Caco-2 (cell line): ENCODE measurements around the gene VAPB. TPM values are rescaled to one million over a fixed set of nuclear protein-coding genes. Genes with fewer than 3 reads are reported as not detected.
A peak's percentile ranks its signal among the peaks of the same experiment; 100 is the strongest.

Experiments
- BruUV-seq: library from RNA; stranded (reverse); fragments of 400-500 nt; replicated peaks from 2 replicates; lab custom pipeline; 2021; lab: Mats Ljungman, UMichigan
- CTCF ChIA-PET: fragments of 300-600 bp; sonication (Branson Sonifier 250); formaldehyde crosslinking; loops from one replicate; lab custom pipeline; 2022; ENCODE audit warnings: antibody characterized with exemption; lab: Charles Lee
- POLR2A ChIA-PET: fragments of 300-600 bp; sonication (Branson Sonifier 250); formaldehyde crosslinking; loops from one replicate; lab custom pipeline; 2022; ENCODE audit warnings: antibody characterized with exemption; lab: Charles Lee
- DNase-seq, 2 experiments: peaks; one replicate each; pipeline versions ENCODE4 v3.0.0 to v3.0.0-alpha.2; 2020 to 2022
- H3K27me3 ChIP-seq: replicated peaks from 2 replicates; pipeline ENCODE4 v1.6.0; 2011; ENCODE audit warnings: low read length; ENCODE audit not compliant: control insufficient read depth, insufficient read depth
- H3K36me3 ChIP-seq: 2 replicates; pipeline ENCODE4 v1.5.1; 2011; ENCODE audit warnings: low read length; ENCODE audit not compliant: control insufficient read depth, insufficient read depth
- H3K4me1 ChIP-seq: fragments of 250-450 bp; sonication (Bioruptor Pico); 2 replicates; pipeline ENCODE4 v1.5.1; 2020; ENCODE audit warnings: mild to moderate bottlenecking
- H3K4me3 ChIP-seq: 2 replicates; pipeline ENCODE4 v1.5.1; 2011; ENCODE audit warnings: low read depth, mild to moderate bottlenecking, control low read depth, low read length
- H3K9me3 ChIP-seq: fragments of 250-450 bp; sonication (Bioruptor Pico); 2 replicates; pipeline ENCODE4 v1.5.1; 2020; ENCODE audit warnings: mild to moderate bottlenecking, moderate library complexity
- H3K27ac Mint-ChIP-seq: one replicate; pipeline ENCODE4 v1.8.0; 2022; ENCODE audit warnings: mixed read lengths; ENCODE audit not compliant: unreplicated experiment
- H3K27me3 Mint-ChIP-seq: one replicate; pipeline ENCODE4 v1.8.0; 2022; ENCODE audit warnings: mixed read lengths; ENCODE audit not compliant: insufficient read depth, unreplicated experiment
- H3K36me3 Mint-ChIP-seq: one replicate; pipeline ENCODE4 v1.8.0; 2022; ENCODE audit warnings: mild to moderate bottlenecking, mixed read lengths; ENCODE audit not compliant: insufficient read depth, unreplicated experiment
- H3K4me1 Mint-ChIP-seq: one replicate; pipeline ENCODE4 v1.8.0; 2022; ENCODE audit warnings: low read depth, mixed read lengths; ENCODE audit not compliant: unreplicated experiment
- H3K4me3 Mint-ChIP-seq: one replicate; pipeline ENCODE4 v1.8.0; 2022; ENCODE audit warnings: mild to moderate bottlenecking, moderate library complexity, mixed read lengths; ENCODE audit not compliant: unreplicated experiment
- H3K9me3 Mint-ChIP-seq: one replicate; pipeline ENCODE4 v1.8.0; 2022; ENCODE audit warnings: mixed read lengths; ENCODE audit not compliant: unreplicated experiment
- intact Hi-C: fragments of 100-400 bp; cut with micrococcal nuclease; formaldehyde crosslinking; loops from one replicate; pipeline ENCODE4 v1.10.0; 2022; ENCODE audit not compliant: unreplicated experiment
- total RNA-seq: library from RNA; stranded (reverse); gene quantifications from 2 replicates; pipeline ENCODE4 v1.2.3, GENCODE V29; 2022
- TF ChIP-seq, protein P1 (sequence below), 2 experiments: fragments of 200-600 bp in 1 of 2; IDR thresholded peaks; 1 replicate in 1 of 2; 2 replicates in 1 of 2; pipeline versions ENCODE4 v1.5.1 to v1.8.0; 2011 to 2022; ENCODE audit warnings: antibody characterized with exemption in 1 of 2, control low read depth in 1 of 2, inconsistent platforms in 1 of 2, low read depth in 1 of 2, low read length in 1 of 2, mild to moderate bottlenecking in 1 of 2, moderate library complexity in 1 of 2; ENCODE audit not compliant: insufficient read depth in 1 of 2, severe bottlenecking in 1 of 2, unreplicated experiment in 1 of 2

VAPB gene
- total RNA-seq, 1 experiment from 2014 or later: 186 TPM

DNA sequence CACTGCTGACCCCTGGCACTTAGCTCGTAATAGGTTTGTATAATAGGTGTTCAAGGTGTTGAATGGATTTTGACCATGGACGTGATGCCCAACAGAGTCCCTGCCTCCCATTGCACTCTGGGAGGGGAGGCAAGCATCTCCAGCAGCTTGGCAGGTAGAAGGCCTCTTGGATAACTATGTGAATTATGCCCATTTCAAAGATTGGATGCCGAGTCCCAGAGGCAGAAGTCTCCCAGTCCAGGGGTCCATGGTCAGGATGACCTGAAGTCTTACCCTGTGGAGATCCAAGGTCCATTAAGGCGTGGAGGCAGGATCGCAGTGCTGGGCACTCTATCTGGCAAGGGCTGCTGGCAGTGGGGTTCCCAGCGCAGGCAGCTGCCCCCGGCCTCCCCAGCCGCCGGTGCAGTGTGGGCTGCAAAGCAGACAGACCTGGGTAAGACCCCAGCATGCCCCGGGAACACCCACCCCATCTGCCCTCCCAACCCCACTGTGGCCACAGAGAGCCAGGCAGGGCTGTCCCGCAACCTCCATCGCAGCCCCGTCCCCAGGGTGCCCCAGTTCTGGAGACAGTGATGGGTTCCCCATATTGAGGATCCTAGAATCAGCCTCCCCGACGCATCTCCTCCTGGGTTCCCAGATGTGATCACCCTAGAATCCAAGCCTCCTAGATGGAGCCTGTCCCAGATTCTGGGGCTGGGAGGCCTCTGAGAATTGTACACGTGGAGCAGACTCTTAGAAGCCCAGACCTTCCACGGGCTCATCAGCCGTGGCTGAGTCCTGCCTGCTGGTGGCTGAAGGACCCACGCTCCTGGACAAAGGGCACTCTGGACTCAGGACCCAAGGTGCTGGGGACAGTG lies 81.5 kb downstream of the VAPB start:
- H3K9me3 ChIP-seq: no peaks in the 10 kb centered on the region
- ChIA-PET CTCF (interaction anchor here (1.1 kb wide), 1 partner anchor 223 kb away, joined by 3 read pairs; no protein-coding TSS in a partner anchor), POLR2A (no interaction called here)
- H3K36me3 ChIP-seq: no peaks in the 10 kb centered on the region
- Mint-ChIP-seq H3K4me3 (no peak overlapping the region), H3K27ac (no peak overlapping the region), H3K36me3 (no peaks in the 10 kb centered on the region), H3K27me3 (no peaks in the 10 kb centered on the region), H3K4me1 (no peaks in the 10 kb centered on the region), H3K9me3 (no peaks in the 10 kb centered on the region)
- intact Hi-C loops: loop anchor here (10.0 kb wide), 1 partner anchor 364 kb away; no protein-coding TSS in a partner anchor
- no peak overlapping the region for H3K4me3 ChIP-seq
- BruUV-seq: no TSS peak
- no peaks in the 10 kb centered on the region for H3K27me3 ChIP-seq
- TF ChIP-seq, protein P1, sequence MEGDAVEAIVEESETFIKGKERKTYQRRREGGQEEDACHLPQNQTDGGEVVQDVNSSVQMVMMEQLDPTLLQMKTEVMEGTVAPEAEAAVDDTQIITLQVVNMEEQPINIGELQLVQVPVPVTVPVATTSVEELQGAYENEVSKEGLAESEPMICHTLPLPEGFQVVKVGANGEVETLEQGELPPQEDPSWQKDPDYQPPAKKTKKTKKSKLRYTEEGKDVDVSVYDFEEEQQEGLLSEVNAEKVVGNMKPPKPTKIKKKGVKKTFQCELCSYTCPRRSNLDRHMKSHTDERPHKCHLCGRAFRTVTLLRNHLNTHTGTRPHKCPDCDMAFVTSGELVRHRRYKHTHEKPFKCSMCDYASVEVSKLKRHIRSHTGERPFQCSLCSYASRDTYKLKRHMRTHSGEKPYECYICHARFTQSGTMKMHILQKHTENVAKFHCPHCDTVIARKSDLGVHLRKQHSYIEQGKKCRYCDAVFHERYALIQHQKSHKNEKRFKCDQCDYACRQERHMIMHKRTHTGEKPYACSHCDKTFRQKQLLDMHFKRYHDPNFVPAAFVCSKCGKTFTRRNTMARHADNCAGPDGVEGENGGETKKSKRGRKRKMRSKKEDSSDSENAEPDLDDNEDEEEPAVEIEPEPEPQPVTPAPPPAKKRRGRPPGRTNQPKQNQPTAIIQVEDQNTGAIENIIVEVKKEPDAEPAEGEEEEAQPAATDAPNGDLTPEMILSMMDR (IDR thresholded peaks at IDR 0.05; ENCODE audit: insufficient read depth in 1 of 2, low read depth in 1 of 2, low read length in 1 of 2, severe bottlenecking in 1 of 2, unreplicated experiment in 1 of 2): no peak
- DNase-seq: peak in 1 of 2 experiments; percentile 32
- no peaks in the 10 kb centered on the region for H3K4me1 ChIP-seq

DNA sequence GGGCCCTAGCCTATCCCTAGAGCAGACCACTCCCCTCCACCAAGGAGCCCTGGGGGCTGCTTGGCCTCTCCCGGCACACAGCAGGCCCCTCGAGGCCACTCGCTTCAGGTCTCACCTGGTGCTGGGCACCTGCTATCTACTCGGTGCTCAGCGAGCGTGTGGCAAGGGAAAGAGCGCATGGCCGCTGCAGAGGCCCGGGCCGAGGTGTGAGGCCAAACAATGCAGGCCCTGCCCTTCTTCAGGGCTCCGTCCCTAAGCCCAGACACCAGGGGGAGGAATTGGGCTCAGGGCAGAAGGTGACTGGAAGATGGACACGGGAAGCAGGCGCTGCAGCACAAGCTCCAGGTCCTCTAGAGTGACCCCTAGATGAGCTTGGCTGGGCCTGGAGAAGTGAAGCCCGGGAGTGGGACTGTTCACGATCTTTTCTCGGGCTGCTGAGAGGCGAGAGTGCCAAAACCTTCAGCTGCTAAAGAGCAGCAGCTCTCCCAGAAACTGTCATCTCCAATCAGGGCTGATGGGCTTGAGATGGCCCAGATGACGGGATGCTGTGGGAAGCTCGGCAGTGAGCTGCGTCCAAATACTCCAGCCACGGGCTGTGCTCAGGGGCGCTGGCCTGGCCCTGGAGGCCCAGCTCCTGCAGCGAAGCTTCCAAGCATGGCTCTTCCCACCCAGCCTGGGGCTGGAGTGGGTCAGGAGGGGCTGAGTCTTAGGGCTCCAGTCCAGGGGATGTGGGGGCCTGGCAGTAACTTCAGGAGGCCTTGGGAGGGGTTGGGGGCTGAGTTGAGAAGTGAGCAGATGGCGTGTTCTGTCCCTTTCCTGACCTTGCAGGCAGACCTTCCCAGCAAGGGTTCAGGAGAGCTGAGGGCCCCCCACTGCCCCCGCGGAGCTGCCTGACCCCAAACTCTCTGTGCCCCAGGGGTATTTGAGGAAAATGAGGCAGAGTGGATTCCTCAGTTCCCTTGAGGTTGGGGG lies 82.5 kb downstream of the VAPB start:
- no peak overlapping the region for H3K4me3 ChIP-seq
- DNase-seq: peak in 1 of 2 experiments; percentile 51
- ChIA-PET CTCF (interaction anchor here (0.6 to 1.1 kb wide), 2 partner anchors 222 to 280 kb away, joined by 3 read pairs; no protein-coding TSS in a partner anchor), POLR2A (no interaction called here)
- no peaks in the 10 kb centered on the region for H3K9me3 ChIP-seq
- no peak overlapping the region for H3K4me3 Mint-ChIP-seq
- H3K4me1 ChIP-seq: no peaks in the 10 kb centered on the region
- H3K4me1 Mint-ChIP-seq: no peaks in the 10 kb centered on the region
- no peaks in the 10 kb centered on the region for H3K36me3 ChIP-seq
- H3K27me3 Mint-ChIP-seq: no peaks in the 10 kb centered on the region
- no peak overlapping the region for H3K27ac Mint-ChIP-seq
- TF ChIP-seq, protein P1 (IDR thresholded peaks at IDR 0.05; ENCODE audit: insufficient read depth in 1 of 2, low read depth in 1 of 2, low read length in 1 of 2, severe bottlenecking in 1 of 2, unreplicated experiment in 1 of 2): peak in 1 of 2 experiments; percentile 29
- BruUV-seq: no TSS peak
- H3K27me3 ChIP-seq: no peaks in the 10 kb centered on the region
- H3K36me3 Mint-ChIP-seq: no peaks in the 10 kb centered on the region
- peaks cover under 1% of the 10 kb centered on the region for H3K9me3 Mint-ChIP-seq
- intact Hi-C loops: loop anchor here (10.0 kb wide), 1 partner anchor 363 kb away; no protein-coding TSS in a partner anchor
